Transverse colon (tissue), 4 donors: ENCODE measurements around the gene FAM170B. TPM values are rescaled to one million over a fixed set of nuclear protein-coding genes. Genes with fewer than 3 reads are reported as not detected.

ENCODE experiments used
- DNase-seq: peaks from one replicate; pipeline ENCODE4 v3.0.0-alpha.2; 2019
- H3K27ac ChIP-seq, 4 donors: fragments of 200-600 bp; sonication (generic); 2 replicates each; pipeline ENCODE4 v1.5.1; 2016 to 2018; ENCODE audit warnings: inconsistent platforms in 4 of 4
- H3K27me3 ChIP-seq: fragments of 200-600 bp; sonication (generic); 2 replicates; pipeline ENCODE4 v1.5.1; 2017; ENCODE audit warnings: inconsistent platforms
- H3K36me3 ChIP-seq, 4 donors: fragments of 200-600 bp; sonication (generic); 2 replicates each; pipeline ENCODE4 v1.5.1; 2017 to 2019; ENCODE audit warnings: inconsistent platforms in 4 of 4
- H3K4me1 ChIP-seq, 4 donors: fragments of 200-600 bp; sonication (generic); 2 replicates each; pipeline ENCODE4 v1.5.1; 2017 to 2020; ENCODE audit warnings: inconsistent platforms in 4 of 4
- H3K4me3 ChIP-seq, 4 donors: fragments of 200-600 bp; sonication (generic); 1 replicate in 1 of 4; 2 replicates in 3 of 4; pipeline versions ENCODE4 v1.5.1 to v1.6.1; 2017 to 2019; ENCODE audit warnings: inconsistent platforms in 4 of 4
- H3K9me3 ChIP-seq, 2 donors: fragments of 200-600 bp; sonication (generic); 2 replicates each; pipeline ENCODE4 v1.5.1; 2017 to 2019; ENCODE audit warnings: inconsistent platforms in 2 of 2
- CTCF ChIP-seq, 5 experiments: fragments of 200-600 bp in 3 of 5; fragments of 450-650 bp in 2 of 5; sonication (generic) in 3 of 5; IDR thresholded peaks; 1 replicate in 2 of 5; 2 replicates in 3 of 5; pipeline ENCODE4 v1.5.1; 2016 to 2017; ENCODE audit warnings: antibody characterized with exemption in 5 of 5, inconsistent platforms in 3 of 5, mild to moderate bottlenecking in 2 of 5, moderate library complexity in 1 of 5
- EP300 ChIP-seq: sonication (generic); formaldehyde crosslinking; IDR thresholded peaks from one replicate; pipeline ENCODE4 v1.6.1; 2017; ENCODE audit warnings: antibody characterized with exemption, low read depth
- POLR2A ChIP-seq: fragments of 450-650 bp; IDR thresholded peaks from one replicate; pipeline ENCODE4 v1.6.1; 2016; ENCODE audit warnings: antibody characterized with exemption, mild to moderate bottlenecking, moderate library complexity
- POLR2AphosphoS5 ChIP-seq, 3 donors: sonication (generic); formaldehyde crosslinking; IDR thresholded peaks; one replicate each; pipeline ENCODE4 v1.6.1; 2016; ENCODE audit warnings: antibody characterized with exemption in 3 of 3
- WGBS, 2 donors: methylation state at CpG; one replicate each; pipeline ENCODE4 v1.1.5; 2018; ENCODE audit warnings: low coverage in 1 of 2; 5-methylcytosine and 5-hydroxymethylcytosine counted together
- in situ Hi-C, 4 donors: fragments of 200-750 bp; cut with MboI; loops; one replicate each; pipeline versions ENCODE4 v1.15.0 to v1.15.1; 2017; ENCODE audit warnings: low sequenced_read_pairs in 3 of 4, low pct_ligation_motif_present in 1 of 4, low pct_unique_long_range_greater_than_20kb in 1 of 4
- intact Hi-C: fragments of 100-400 bp; cut with DNase I; formaldehyde crosslinking; loops from one replicate; pipeline ENCODE4 v1.15.1; 2023; ENCODE audit warnings: low total_unique reads
- total RNA-seq, 4 donors: library from RNA; depleted of rRNA; stranded (reverse); fragments of >200 nt; gene quantifications; one replicate each; pipeline ENCODE4 v1.1.0, GENCODE V29; 2016

The FAM170B gene
- total RNA-seq, 4 donors from 2014 or later: not detected

GRCh38 chr10:49167425-49168170 is 33.8 kb upstream of the FAM170B start:
- 82% methylated on average over 12 of the region's 12 CpGs; no CpG with 5 or more reads in 1 of the 2 donors for WGBS, 2 donors
- no peak overlapping the region for H3K27ac ChIP-seq
- H3K9me3 ChIP-seq: no peaks in the 10 kb centered on the region
- no peaks in the 10 kb centered on the region for H3K27me3 ChIP-seq
- TF ChIP-seq POLR2A: no peak
- no peak for TF ChIP-seq EP300
- no peak for TF ChIP-seq CTCF (IDR thresholded peaks at IDR 0.05)
- no peak for TF ChIP-seq POLR2AphosphoS5 (IDR thresholded peaks at IDR 0.05)
- in situ Hi-C loops: loop anchor here (25.0 kb wide), 2 partner anchors 280 to 505 kb away; no protein-coding TSS in a partner anchor
- intact Hi-C loops: loop anchor here (5.0 kb wide), 1 partner anchor 1140 kb away; no protein-coding TSS in a partner anchor
- no peak overlapping the region for H3K4me3 ChIP-seq
- no peak for DNase-seq
- H3K36me3 ChIP-seq: no peaks in the 10 kb centered on the region
- H3K4me1 ChIP-seq: no peaks in the 10 kb centered on the region

GRCh38 chr10:49166484-49167400 is 32.9 kb upstream of the FAM170B start:
- Histone ChIP-seq H3K27me3 (no peaks in the 10 kb centered on the region), H3K4me3 (no peak overlapping the region), H3K4me1 (no peaks in the 10 kb centered on the region), H3K36me3 (no peaks in the 10 kb centered on the region), H3K27ac (no peak overlapping the region), H3K9me3 (no peaks in the 10 kb centered on the region)
- TF ChIP-seq POLR2A: no peak
- TF ChIP-seq CTCF (IDR thresholded peaks at IDR 0.05): no peak
- WGBS, 2 donors: 90 to 95% methylated on average over 3 to 14 of the region's 14 CpGs
- no peak for DNase-seq
- in situ Hi-C loops (loop anchor here (25.0 kb wide), 2 partner anchors 279 to 504 kb away; no protein-coding TSS in a partner anchor), intact Hi-C loops (loop anchor here (5.0 kb wide), 1 partner anchor 1141 kb away; no protein-coding TSS in a partner anchor)

GRCh38 chr10:49165821-49166483 is 32.1 kb upstream of the FAM170B start:
- DNase-seq: no peak
- TF ChIP-seq EP300: no peak
- TF ChIP-seq CTCF (IDR thresholded peaks at IDR 0.05): no peak
- no peak for TF ChIP-seq POLR2A
- no peak for TF ChIP-seq POLR2AphosphoS5 (IDR thresholded peaks at IDR 0.05)
- H3K27ac ChIP-seq: no peak overlapping the region
- WGBS, 2 donors: 80% methylated on average over 1 to 14 of the region's 14 CpGs
- no peak overlapping the region for H3K4me3 ChIP-seq
- H3K36me3 ChIP-seq: no peaks in the 10 kb centered on the region
- H3K4me1 ChIP-seq: no peaks in the 10 kb centered on the region
- in situ Hi-C loops (loop anchor here (25.0 kb wide), 2 partner anchors 279 to 504 kb away; no protein-coding TSS in a partner anchor), intact Hi-C loops (loop anchor here (5.0 kb wide), 1 partner anchor 1141 kb away; no protein-coding TSS in a partner anchor)
- no peaks in the 10 kb centered on the region for H3K9me3 ChIP-seq
- no peaks in the 10 kb centered on the region for H3K27me3 ChIP-seq
